AG04450 (cell line): Measurements from ENCODE around the gene RGS12. TPM values are rescaled to one million over a fixed set of nuclear protein-coding genes. Genes with fewer than 3 reads are reported as not detected.

Experiments used
- CTCF ChIA-PET: fragments of 300-600, 350-600 bp; formaldehyde crosslinking; extraction: SDS; loops from one replicate; lab custom pipeline; 2022; ENCODE audit warnings: antibody characterized with exemption, inconsistent platforms; lab: Charles Lee
- POLR2A ChIA-PET: fragments of 350-600 bp; formaldehyde crosslinking; extraction: SDS; loops from one replicate; lab custom pipeline; 2021; ENCODE audit warnings: antibody characterized with exemption, inconsistent platforms; lab: Yijun Ruan, JAX
- DNase-seq: peaks from one replicate; pipeline ENCODE4 v3.0.0-alpha.2; 2011; ENCODE audit warnings: low read depth, low spot score
- H3K27ac ChIP-seq: one replicate; pipeline ENCODE4 v1.5.1; 2012; ENCODE audit warnings: low read depth, low read length, control low read depth
- H3K27me3 ChIP-seq: one replicate; pipeline ENCODE4 v1.6.0; 2012; ENCODE audit warnings: low read length; ENCODE audit not compliant: control insufficient read depth, insufficient read depth
- H3K4me3 ChIP-seq: 2 replicates; pipeline ENCODE4 v1.5.1; 2011; ENCODE audit warnings: mild to moderate bottlenecking, low read depth, low read length, control low read depth
- H3K9me3 ChIP-seq: 2 replicates; pipeline ENCODE4 v1.5.1; 2012; ENCODE audit warnings: low read length; ENCODE audit not compliant: control insufficient read depth, insufficient read depth
- CTCF ChIP-seq: IDR thresholded peaks from 2 replicates; pipeline ENCODE4 v1.5.1; 2011; ENCODE audit warnings: low read depth, low read length, control low read depth, inconsistent platforms
- polyA plus RNA-seq: library from polyadenylated mRNA; depleted of rRNA; stranded (reverse); fragments of >200 nt; gene quantifications from 2 replicates; pipeline ENCODE4 v1.2.3, GENCODE V29; 2011

RGS12 gene
- polyA plus RNA-seq, 1 experiment = 12.5 TPM

- peak; percentile 13 for DNase-seq
- no peak within 1 kb of the TSS for H3K27ac ChIP-seq
- CTCF ChIA-PET = interaction anchor here (0.6 kb wide), 1 partner anchor 548 kb away, joined by 5 read pairs; no protein-coding TSS in a partner anchor
- no peak for TF ChIP-seq CTCF
- no peaks in the 10 kb centered on the region for H3K27me3 ChIP-seq
- H3K9me3 ChIP-seq = no peaks in the 10 kb centered on the region; the same call in 1 of the 2 replicates
- POLR2A ChIA-PET = interaction anchor here (1.1 kb wide), 1 partner anchor 10 kb away, joined by 4 read pairs; no protein-coding TSS in a partner anchor
- no peak within 1 kb of the TSS for H3K4me3 ChIP-seq
Observed at GRCh38 chr4:3248811-3249661, 43.8 kb upstream of the RGS12 start, which contains the start of gene MSANTD1. Gene MSANTD1 (plus strand): TSS chr4:3249159. CDS start chr4:3249223, 64 bp downstream.

- POLR2A ChIA-PET = no interaction called here
- H3K9me3 ChIP-seq = no peaks in the 10 kb centered on the region; the same call in 1 of the 2 replicates
- no peak for DNase-seq
- TF ChIP-seq CTCF = no peak
- no peak overlapping the region for H3K27ac ChIP-seq
- H3K4me3 ChIP-seq = no peak overlapping the region
- CTCF ChIA-PET = no interaction called here
- H3K27me3 ChIP-seq = no peaks in the 10 kb centered on the region
Observed at GRCh38 chr4:3249711-3250437, 42.9 kb upstream of the RGS12 start.

- POLR2A ChIA-PET = no interaction called here
- CTCF ChIA-PET = no interaction called here
- H3K9me3 ChIP-seq = no peaks in the 10 kb centered on the region; the same call in 1 of the 2 replicates
- no peaks in the 10 kb centered on the region for H3K27me3 ChIP-seq
- DNase-seq = no peak
- no peak for TF ChIP-seq CTCF
- H3K27ac ChIP-seq = no peak overlapping the region
- no peak overlapping the region for H3K4me3 ChIP-seq
Observed at GRCh38 chr4:3250438-3250955, 42.3 kb upstream of the RGS12 start.

GRCh38 chr4:3250956-3251690 is 41.7 kb upstream of the RGS12 start:
- Histone ChIP-seq H3K27ac (no peak overlapping the region), H3K27me3 (no peaks in the 10 kb centered on the region), H3K4me3 (no peak overlapping the region), H3K9me3 (no peaks in the 10 kb centered on the region; the same call in 1 of the 2 replicates)
- POLR2A ChIA-PET = no interaction called here
- TF ChIP-seq CTCF = no peak
- CTCF ChIA-PET = no interaction called here
- no peak for DNase-seq
